Gastroesophageal sphincter (tissue), 4 donors: ENCODE measurements around the gene IQGAP1. TPM values are rescaled to one million over a fixed set of nuclear protein-coding genes. Genes with fewer than 3 reads are reported as not detected.
A peak's percentile ranks its signal among the peaks of the same experiment; 100 is the strongest.
"Not testable (repeated sequence)": the region's sequence is repeated elsewhere in the genome, so short reads cannot be mapped to it uniquely, and the experiment has no call there.

ENCODE experiments used
- ATAC-seq: fragments of 150-250 bp; one replicate; pipeline ENCODE4 v1.9.1; 2016; ENCODE audit warnings: mild to moderate bottlenecking, moderate library complexity
- H3K27ac ChIP-seq, 4 donors: fragments of 200-600 bp; sonication (generic) in 3 of 4; 1 replicate in 3 of 4; 2 replicates in 1 of 4; pipeline ENCODE4 v1.5.1; 2016 to 2019
- H3K27me3 ChIP-seq: fragments of 200-600 bp; sonication (generic); one replicate; pipeline ENCODE4 v1.5.1; 2019
- H3K36me3 ChIP-seq, 2 donors: fragments of 200-600 bp; sonication (generic); one replicate each; pipeline ENCODE4 v1.5.1; 2019; ENCODE audit warnings: control low read depth in 1 of 2
- H3K4me1 ChIP-seq, 3 donors: fragments of 200-600 bp; sonication (generic); 1 replicate in 2 of 3; 2 replicates in 1 of 3; pipeline ENCODE4 v1.5.1; 2016 to 2019; ENCODE audit warnings: control low read depth in 2 of 3
- H3K4me3 ChIP-seq, 2 donors: fragments of 200-600 bp; sonication (generic); one replicate each; pipeline ENCODE4 v1.5.1; 2019; ENCODE audit warnings: mild to moderate bottlenecking in 1 of 2, moderate library complexity in 1 of 2
- H3K9me3 ChIP-seq, 3 donors: fragments of 200-600 bp; sonication (generic); one replicate each; pipeline ENCODE4 v1.5.1; 2017 to 2019; ENCODE audit warnings: control low read depth in 2 of 3
- CTCF ChIP-seq, 4 experiments: fragments of 200-600 bp in 2 of 4; fragments of 450-650 bp in 2 of 4; sonication (generic) in 1 of 4; IDR thresholded peaks; one replicate each; pipeline ENCODE4 v1.5.1; 2017 to 2019; ENCODE audit warnings: antibody characterized with exemption in 4 of 4, mild to moderate bottlenecking in 2 of 4, moderate library complexity in 2 of 4
- EP300 ChIP-seq: sonication (generic); formaldehyde crosslinking; IDR thresholded peaks from one replicate; pipeline ENCODE4 v1.6.1; 2017; ENCODE audit warnings: antibody characterized with exemption, mild to moderate bottlenecking
- POLR2A ChIP-seq, 2 donors: fragments of 450-650 bp; IDR thresholded peaks; one replicate each; pipeline ENCODE4 v1.6.1; 2017; ENCODE audit warnings: antibody characterized with exemption in 2 of 2, mild to moderate bottlenecking in 2 of 2, moderate library complexity in 1 of 2
- POLR2AphosphoS5 ChIP-seq: sonication (generic); formaldehyde crosslinking; IDR thresholded peaks from one replicate; pipeline ENCODE4 v1.6.1; 2017; ENCODE audit warnings: antibody characterized with exemption
- WGBS, 2 donors: methylation state at CpG; one replicate each; pipeline ENCODE4 v1.1.5; 2018; ENCODE audit warnings: low coverage in 1 of 2; 5-methylcytosine and 5-hydroxymethylcytosine counted together
- total RNA-seq, 4 donors: library from RNA; depleted of rRNA; stranded (reverse); fragments of >200 nt; gene quantifications; one replicate each; pipeline ENCODE4 v1.1.0, GENCODE V29; 2016

IQGAP1 gene
- total RNA-seq, 4 donors from 2014 or later, result 210 to 360 (median 245) TPM

GRCh38 chr15:90407336-90407735 lies 19.3 kb downstream of the IQGAP1 start:
- no peak for ATAC-seq
- H3K4me3 ChIP-seq, result no peak overlapping the region
- peaks cover 26 to 83% (median 34%) of the 10 kb centered on the region in 3 donors for H3K4me1 ChIP-seq
- H3K9me3 ChIP-seq, result no peaks in the 10 kb centered on the region
- H3K27ac ChIP-seq, result peak overlapping the region; percentile 53 to 88 (median 74)
- no peaks in the 10 kb centered on the region for H3K36me3 ChIP-seq
- no peak for TF ChIP-seq POLR2AphosphoS5
- TF ChIP-seq EP300, result no peak
- no peak for TF ChIP-seq CTCF (IDR thresholded peaks at IDR 0.05)
- TF ChIP-seq POLR2A (IDR thresholded peaks at IDR 0.05), result no peak
- 31 to 47% methylated on average over 3 of the region's 3 CpGs for whole genome bisulfite sequencing, 2 donors
- H3K27me3 ChIP-seq, result no peaks in the 10 kb centered on the region

GRCh38 chr15:90407871-90408317 lies 19.9 kb downstream of the IQGAP1 start:
- Histone ChIP-seq H3K4me1 (peaks cover 30 to 83% (median 34%) of the 10 kb centered on the region in 3 donors), H3K27me3 (no peaks in the 10 kb centered on the region), H3K36me3 (no peaks in the 10 kb centered on the region), H3K27ac (peak overlapping the region; percentile 30 to 88 (median 46)), H3K9me3 (no peaks in the 10 kb centered on the region), H3K4me3 (no peak overlapping the region)
- ATAC-seq, result peak; percentile 31
- TF ChIP-seq EP300, result no peak
- no peak for TF ChIP-seq POLR2AphosphoS5
- no peak for TF ChIP-seq CTCF (IDR thresholded peaks at IDR 0.05)
- TF ChIP-seq POLR2A (IDR thresholded peaks at IDR 0.05), result no peak
- 44 to 56% methylated on average over 2 of the region's 2 CpGs for WGBS, 2 donors

- H3K4me1 ChIP-seq, result peaks cover 30 to 83% (median 36%) of the 10 kb centered on the region in 3 donors
- no peak for ATAC-seq
- TF ChIP-seq POLR2A (IDR thresholded peaks at IDR 0.05), result no peak
- TF ChIP-seq EP300, result no peak
- TF ChIP-seq POLR2AphosphoS5, result no peak
- no peak for TF ChIP-seq CTCF (IDR thresholded peaks at IDR 0.05)
- H3K27ac ChIP-seq, result peak overlapping the region in 1 of 4 donors; percentile 88
- WGBS, 2 donors, result 71 to 80% methylated on average over 3 of the region's 3 CpGs
- H3K27me3 ChIP-seq, result no peaks in the 10 kb centered on the region
- H3K36me3 ChIP-seq, result no peaks in the 10 kb centered on the region
- H3K4me3 ChIP-seq, result no peak overlapping the region
- H3K9me3 ChIP-seq, result no peaks in the 10 kb centered on the region
These were observed 20.6 kb downstream of the IQGAP1 start for GRCh38 chr15:90408657-90409056.

- H3K4me1 ChIP-seq, result peaks cover 30 to 83% (median 38%) of the 10 kb centered on the region in 3 donors
- H3K27me3 ChIP-seq, result not testable (repeated sequence)
These were observed 21.5 kb downstream of the IQGAP1 start for GRCh38 chr15:90409587-90409986.

GRCh38 chr15:90410316-90410715 lies 22.3 kb downstream of the IQGAP1 start:
- H3K36me3 ChIP-seq, ATAC-seq, H3K27me3 ChIP-seq, H3K27ac ChIP-seq, H3K9me3 ChIP-seq, H3K4me3 ChIP-seq: not testable (repeated sequence)
- 95 to 100% methylated on average over 3 to 4 of the region's 4 CpGs for WGBS, 2 donors
- peaks cover 28 to 84% (median 36%) of the 10 kb centered on the region in 3 donors for H3K4me1 ChIP-seq

More at GRCh38 chr15:90409587-90409986, 21.5 kb downstream of the IQGAP1 start:
- not testable (repeated sequence) for H3K4me3 ChIP-seq, H3K36me3 ChIP-seq, H3K9me3 ChIP-seq, ATAC-seq, H3K27ac ChIP-seq
- WGBS, 2 donors, result 88 to 100% methylated on average over 2 to 3 of the region's 3 CpGs

- H3K27ac ChIP-seq, result peak overlapping the region in 1 of 4 donors; percentile 21
- WGBS, 2 donors, result 85 to 100% methylated on average over 1 to 2 of the region's 2 CpGs
These were observed 23.1 kb downstream of the IQGAP1 start for GRCh38 chr15:90411176-90411575.

More at GRCh38 chr15:90411176-90411575, 23.1 kb downstream of the IQGAP1 start:
- no peak overlapping the region for H3K4me3 ChIP-seq
- H3K27me3 ChIP-seq, result no peaks in the 10 kb centered on the region
- TF ChIP-seq CTCF (IDR thresholded peaks at IDR 0.05) (no peak), POLR2A (IDR thresholded peaks at IDR 0.05) (no peak), POLR2AphosphoS5 (no peak), EP300 (no peak)
- no peak for ATAC-seq
- H3K4me1 ChIP-seq, result peaks cover 22 to 79% (median 30%) of the 10 kb centered on the region in 3 donors
- H3K9me3 ChIP-seq, result no peaks in the 10 kb centered on the region
- no peaks in the 10 kb centered on the region for H3K36me3 ChIP-seq
